CD4-positive, alpha-beta T cell treated with Interleukin-6 at 100 ng/mL for 8 hours (primary cell): ENCODE data around the gene PDIA4.
A peak's percentile ranks its signal among the peaks of the same experiment; 100 is the strongest.
"Not testable (repeated sequence)": the region's sequence is repeated elsewhere in the genome, so short reads cannot be mapped to it uniquely, and the experiment has no call there.

Experiments used
- DNase-seq: peaks from one replicate; pipeline ENCODE4 v3.0.0-alpha.2; 2020; ENCODE audit warnings: mixed read lengths, low spot score

Gene PDIA4, protein sequence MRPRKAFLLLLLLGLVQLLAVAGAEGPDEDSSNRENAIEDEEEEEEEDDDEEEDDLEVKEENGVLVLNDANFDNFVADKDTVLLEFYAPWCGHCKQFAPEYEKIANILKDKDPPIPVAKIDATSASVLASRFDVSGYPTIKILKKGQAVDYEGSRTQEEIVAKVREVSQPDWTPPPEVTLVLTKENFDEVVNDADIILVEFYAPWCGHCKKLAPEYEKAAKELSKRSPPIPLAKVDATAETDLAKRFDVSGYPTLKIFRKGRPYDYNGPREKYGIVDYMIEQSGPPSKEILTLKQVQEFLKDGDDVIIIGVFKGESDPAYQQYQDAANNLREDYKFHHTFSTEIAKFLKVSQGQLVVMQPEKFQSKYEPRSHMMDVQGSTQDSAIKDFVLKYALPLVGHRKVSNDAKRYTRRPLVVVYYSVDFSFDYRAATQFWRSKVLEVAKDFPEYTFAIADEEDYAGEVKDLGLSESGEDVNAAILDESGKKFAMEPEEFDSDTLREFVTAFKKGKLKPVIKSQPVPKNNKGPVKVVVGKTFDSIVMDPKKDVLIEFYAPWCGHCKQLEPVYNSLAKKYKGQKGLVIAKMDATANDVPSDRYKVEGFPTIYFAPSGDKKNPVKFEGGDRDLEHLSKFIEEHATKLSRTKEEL

DNA sequence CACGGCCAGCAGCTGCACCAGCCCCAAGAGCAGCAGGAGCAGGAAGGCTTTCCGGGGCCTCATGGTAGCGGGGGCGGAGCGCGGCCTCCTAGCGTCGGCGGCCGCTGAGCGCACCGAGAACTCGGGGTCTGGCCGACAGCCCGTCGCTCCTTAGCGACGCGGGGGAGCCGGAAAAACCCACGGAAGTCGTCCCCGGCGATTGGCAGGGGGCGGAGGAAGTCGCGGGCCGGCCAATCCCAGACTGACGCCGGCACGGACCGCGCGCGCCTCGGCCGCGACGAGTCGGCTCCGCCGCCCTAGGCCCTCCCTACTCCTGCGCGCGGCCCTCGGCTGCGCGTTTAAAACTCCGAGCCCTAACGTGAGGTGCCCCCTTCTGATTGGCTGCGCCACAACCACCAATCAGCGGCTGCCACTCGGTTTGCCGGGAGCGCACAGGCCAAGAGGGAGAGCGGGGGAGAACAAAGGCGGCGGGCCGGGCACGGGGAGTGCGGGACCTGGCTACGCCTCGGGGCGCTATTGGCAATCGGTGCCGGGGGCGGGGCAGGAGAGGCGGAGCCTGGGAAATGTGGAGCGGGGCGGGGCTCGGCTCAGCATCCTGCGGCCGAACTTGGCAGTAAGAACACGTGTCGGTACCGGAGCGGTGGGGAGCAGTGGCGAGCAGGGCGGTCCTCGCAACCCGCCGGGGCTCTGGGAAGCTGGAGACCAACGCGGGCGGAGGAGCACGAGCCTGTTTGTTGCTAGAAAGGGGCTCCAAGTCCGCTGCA lies at the start of gene PDIA4:
TSS of gene PDIA4 (minus strand) at position 160 of the 764 bp plus-strand sequence. CDS start at position 63, 97 bp downstream.
- DNase-seq = peak; percentile 100

DNA sequence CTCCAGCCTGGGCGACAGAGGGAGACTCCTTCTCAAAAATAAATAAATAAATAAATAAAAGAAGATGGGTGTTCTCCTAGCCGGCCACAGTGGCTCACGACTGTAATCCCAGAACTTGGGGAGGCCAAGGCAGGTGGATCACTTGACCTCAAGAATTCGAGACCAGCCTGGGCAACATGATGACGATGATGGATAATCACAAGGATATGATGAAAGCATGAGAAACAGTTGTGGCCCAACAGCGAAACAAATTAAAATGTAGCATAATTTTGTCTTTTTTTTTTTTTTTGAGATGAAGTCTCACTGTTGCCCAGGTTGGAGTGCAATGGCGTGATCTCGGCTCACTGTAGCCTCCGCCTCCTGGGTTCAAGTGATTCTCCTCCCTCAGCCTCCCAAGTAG lies 49.3 kb upstream of the PDIA4 start:
- DNase-seq = no peak

DNA sequence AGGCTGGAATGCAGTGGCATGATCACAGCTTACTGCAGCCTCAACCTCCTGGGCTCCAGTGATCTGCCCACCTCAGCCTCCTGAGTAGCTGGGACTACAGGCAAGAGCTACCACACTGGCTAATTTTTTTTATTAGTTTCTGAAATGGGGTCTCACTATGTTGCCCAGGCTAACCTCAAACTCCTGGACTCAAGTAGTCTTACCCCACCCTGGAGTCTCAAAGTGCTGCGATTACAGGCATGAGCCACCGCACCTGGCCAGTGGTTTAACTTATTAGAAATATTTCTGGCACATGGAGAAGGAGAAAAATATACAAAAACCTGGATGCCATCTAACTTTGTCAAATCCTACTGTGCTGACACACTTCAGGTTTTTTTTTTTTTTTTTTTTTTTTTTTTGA lies 47.0 kb upstream of the PDIA4 start:
- DNase-seq = no peak

DNA sequence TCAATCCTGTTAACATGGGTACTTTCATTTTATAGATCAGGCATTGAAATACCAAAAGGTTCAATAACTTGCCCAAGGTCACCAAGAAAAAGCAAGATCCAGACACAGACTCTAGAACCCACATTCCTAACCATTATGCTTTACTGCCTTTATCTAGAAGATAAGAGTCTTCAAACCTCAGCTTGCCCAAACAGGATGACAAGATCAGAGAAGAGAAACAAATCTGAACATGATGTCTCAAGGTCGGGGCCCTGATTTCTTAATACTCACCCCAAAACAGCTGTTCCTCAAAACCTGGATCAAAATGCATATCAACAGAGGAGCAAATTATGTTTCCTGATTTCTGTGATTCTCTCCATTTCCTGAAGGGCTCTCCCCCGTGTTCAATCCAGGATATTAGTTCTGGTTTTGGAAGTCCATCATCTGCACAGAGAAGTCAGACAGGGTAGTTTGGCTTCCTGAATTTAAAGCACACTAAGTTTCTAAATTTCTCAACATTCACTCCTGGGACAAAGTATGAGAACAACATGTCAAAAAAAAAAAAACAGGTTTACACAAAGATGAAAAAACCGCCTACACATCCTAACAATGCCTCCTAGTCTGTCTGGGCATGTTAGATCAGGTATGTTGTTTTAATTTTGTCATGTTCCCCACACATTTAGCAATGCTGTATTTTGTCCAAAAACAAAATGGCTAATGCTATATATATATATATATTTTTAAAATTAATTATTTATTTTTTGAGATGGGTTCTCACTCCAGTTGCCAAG lies 46.0 kb upstream of the PDIA4 start:
- no peak for DNase-seq

DNA sequence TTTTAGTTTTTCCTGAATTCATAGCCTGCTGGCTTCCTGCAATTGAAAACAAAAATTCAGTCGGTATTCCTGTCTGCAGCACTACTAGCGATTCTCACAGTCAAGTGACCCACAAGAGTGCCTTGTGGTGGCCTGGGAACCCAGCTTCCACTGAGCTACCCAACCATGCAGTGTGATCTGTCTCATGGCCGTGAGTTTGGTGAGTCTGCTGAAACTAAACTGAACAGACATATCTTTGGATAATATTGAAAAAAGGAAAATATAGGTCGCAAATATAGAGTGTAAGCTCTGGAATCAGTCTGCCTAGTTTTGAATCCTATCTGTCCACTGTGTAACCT lies 44.1 kb upstream of the PDIA4 start:
- DNase-seq = no peak

DNA sequence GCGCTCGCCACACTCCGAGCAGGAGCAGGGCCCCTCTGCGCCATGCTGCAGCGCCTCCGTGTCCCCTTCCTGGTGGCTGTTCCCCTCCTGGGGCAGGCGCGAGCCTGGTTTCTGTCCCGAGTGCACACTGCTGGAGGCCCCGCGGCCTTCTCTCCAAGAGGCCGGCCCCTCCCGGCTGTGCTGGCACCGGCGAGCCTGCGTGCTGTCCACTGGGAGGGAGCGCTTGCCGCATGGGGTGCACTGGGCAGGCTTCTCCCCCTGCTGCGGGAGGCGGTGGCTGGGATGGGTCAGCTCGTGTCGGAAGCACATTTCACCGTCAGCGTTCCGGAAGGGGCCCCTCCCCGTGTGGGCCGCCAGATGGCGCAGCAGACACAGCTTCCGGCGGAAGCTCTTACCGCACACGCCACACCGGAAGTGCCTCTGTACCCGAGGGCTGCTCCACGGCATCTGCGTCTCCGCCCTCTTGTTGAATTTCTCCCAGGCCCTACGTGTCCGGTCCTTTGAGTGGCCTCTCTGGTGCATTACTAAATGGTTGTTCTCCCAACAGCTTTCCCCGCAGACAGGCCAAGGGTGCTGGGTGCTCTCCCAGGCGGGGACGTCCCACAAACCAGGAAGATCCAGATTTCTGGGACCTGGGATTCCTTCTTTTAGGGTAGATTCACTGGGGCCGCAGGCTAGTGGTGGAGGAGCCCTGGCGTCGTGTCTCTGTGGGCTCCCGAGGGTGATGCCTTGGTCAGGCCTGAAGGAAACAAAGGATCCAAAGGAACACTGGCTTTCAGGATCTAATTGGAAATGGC lies 43.5 kb upstream of the PDIA4 start:
- peak; percentile 46 for DNase-seq

DNA sequence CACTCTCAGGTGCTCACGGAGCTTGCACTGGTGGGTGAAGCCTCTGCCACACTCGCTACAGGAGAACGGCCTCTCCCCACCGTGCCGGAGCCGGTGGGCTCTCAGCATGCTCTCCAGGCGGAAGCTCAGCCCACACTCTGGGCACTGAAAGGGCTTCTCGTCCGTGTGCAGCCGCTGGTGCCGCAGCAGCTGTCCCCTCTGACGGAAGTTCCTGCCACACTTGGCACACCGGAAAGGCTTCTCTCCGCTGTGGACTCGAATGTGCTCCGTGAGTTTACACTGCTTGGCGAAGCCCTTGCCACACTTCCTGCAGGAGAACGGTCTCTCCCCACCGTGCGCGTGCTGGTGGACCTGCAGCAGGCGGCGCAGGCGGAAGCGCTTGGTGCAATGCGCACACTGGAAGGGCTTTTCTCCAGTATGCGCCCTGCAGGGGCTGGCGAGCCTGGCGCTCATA lies 42.9 kb upstream of the PDIA4 start:
- no peak for DNase-seq

DNA sequence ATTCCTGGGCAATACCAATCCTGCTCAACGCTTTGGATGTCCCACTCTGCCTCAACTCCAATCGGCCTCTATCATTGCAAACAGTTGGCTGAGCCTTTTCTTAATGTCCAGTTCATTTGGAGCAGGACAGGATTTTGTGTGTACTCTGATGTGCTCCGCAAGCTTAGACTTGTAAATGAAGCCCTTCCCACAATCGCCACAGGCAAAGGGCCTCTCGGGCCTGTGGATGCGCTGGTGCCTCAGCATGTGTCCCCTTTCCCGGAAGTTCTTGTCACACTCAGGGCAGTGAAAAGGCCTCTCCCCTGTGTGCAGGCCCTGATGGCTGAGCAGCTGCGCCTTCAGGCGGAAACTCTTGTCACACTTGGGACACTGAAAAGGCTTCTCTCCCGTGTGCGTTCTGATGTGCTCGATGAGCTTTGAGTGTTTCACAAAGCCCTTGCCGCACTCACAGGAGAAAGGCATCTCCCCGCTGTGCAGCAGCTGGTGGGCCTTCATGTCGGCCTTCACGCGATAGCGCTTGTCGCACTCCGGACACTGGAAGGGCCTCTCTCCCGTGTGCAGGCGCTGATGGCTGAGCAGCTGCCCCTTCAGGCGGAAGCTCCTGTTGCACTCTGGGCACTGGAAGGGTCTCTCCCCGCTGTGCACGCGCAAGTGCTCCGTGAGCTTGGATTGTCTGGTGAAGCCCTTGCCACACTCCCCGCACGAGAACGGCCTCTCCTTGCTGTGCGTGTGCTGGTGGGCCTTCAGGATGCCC lies 42.2 kb upstream of the PDIA4 start:
- DNase-seq = no peak

DNA sequence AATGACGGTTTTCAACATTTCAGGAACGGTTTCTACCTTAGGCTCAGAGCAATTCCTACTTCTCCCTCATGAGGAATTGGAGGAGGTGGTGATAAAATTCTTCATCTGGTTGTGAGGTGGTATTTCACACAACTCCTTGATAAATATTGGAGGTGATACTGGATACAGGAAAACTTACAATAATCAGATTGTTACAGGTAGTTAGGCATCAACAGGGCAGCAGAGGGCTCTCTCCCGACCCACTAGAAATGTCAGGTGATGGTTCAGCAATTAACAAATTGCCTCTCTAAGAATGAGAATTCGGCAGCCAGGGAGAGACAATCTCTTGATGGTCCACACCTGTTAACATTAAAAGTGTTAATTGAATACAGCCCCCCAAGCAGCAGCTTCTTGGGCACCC lies 39.6 kb upstream of the PDIA4 start:
- DNase-seq = peak; percentile 7

DNA sequence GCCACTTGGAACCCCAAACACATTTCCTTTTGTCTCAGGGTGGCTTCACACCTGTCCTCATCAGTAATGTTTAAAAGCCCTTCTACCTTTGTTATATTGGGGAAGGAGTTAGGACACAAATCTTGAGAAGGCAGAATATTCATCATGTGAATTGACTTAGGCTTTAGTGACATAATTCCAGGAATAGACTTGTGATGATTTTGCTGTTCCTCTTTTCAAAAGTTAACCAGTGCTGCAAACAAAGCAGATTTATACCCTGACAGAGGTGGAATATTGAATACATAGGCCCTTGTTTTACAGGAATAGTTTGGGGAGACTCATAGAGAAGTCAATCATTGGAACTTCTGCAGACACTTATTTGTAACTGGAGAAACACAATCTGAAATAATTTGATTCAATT lies 35.2 kb upstream of the PDIA4 start:
- DNase-seq = no peak

DNA sequence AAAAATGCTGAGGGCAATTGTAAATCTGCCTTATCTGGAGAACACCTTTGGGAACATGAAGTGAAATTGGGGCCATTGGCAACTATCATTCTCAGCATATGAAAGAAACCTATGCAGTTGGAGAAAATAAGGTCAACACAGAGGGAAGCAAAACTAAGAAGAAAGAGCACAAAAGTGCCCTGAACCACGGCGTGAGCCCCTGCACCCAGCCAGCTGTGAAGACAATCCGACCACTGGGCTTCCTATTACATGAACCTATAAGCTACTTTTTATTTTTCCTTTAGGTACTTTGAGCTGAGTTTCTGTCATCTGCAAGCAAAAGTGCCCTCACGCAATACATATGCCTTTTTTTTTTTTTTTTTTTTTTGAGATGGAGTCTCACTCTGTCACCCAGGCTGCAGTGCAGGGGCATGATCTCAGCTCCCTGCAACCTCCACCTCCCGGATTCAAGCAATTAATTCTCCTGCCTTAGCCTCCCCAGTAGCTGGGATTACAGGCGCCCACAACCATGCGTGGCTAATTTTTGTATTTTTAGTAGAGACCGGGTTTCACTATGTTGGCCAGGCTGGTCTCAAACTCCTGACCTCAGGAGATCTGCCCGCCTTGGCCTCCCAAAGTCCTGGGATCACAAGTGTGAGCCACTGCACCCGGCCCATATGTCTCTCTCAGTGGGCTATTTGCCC lies 34.1 kb upstream of the PDIA4 start:
- DNase-seq = not testable (repeated sequence)

DNA sequence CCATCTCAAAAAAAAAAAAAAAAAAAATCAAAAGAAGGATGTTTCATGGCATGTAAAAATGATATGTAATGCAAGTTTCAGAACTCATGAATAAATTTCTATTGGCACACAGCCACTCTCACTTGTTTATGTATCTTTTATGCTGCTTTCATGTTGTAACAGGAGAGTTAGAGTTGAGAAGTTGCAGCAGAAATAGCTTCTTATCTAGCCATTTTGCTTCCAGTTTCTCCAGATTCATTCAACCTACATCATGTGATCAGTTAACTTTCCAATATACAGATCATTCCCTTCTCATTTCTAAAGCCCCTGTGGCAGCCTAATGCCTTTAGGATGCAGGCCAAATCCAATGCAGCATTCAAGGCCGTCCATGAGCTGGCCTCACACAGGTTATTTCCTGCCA lies 31.9 kb upstream of the PDIA4 start:
- DNase-seq = no peak

DNA sequence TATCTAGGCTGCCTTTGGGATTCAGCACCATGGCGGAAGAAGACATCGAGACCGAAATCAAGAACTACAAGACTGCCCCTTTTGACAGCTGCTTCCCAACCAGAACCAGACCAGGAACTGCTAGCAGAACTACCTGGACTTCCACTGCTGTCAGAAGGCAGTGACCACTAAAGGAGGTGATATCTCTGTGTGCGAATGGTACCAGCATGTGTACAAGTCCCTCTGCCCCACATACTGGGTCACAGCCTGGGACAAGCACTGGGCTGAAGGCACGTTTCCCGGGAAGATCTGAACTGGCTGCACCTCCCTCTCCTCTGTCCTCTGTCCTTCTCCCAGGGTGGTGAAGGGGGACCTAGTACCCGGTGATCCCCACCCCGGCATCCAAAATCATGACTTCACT lies 25.6 kb upstream of the PDIA4 start:
- DNase-seq = no peak

DNA sequence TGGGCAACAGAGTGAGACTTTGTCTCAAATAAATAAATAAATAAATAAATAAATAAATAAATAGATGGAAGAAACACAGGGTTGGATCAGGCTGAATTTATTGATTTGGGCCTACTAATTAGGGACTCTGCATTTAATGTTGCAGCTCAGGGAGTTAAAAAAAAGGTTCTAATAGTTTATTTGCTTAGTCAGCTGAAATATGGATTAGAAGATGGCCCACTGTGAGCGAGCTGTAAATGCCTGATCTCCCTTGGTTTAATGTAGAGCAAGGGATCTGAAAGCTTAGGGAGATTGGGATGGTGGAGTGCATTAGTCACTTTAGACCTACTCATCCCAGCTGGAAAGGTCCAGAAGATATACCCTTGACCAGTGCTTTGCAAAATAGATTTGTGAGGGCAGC lies 25.1 kb upstream of the PDIA4 start:
- no peak for DNase-seq

DNA sequence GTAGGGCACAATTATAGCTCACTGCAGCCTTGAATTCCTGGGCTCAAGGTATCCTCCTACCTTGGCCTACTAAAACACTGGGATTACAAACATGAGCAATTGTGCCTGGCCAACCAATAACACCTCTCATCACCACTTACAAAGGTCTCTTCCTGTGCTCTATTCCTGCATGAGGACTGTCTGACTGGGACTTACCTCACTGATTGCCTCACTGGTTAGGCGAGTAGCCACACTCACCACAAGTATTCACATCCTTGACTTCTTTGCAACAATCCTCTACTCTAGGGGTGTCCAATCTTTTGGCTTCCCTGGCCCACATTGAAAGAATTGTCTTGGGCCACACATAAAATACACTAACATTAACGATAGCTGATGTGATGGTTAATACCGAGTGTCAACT lies 22.6 kb upstream of the PDIA4 start:
- DNase-seq = no peak

DNA sequence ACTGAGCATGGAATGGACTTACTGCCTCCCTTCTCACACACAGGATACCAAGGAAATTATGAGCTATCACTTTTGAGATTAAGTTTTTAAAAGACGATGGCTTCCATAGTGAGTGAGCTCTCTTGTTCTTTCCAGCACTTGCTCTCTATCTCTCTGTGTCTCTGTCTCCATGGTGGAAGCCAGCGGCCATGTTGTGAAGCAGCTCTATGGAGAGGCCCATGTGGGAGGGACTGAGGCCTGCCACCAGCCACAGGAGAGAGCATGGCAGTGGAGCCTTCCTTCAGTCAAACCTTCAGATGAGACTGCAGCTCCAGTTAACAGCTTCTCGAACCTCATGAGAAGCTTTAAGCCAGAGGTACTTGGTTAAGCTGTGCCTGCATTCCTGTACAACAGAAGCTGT lies 20.5 kb upstream of the PDIA4 start:
- DNase-seq = no peak

DNA sequence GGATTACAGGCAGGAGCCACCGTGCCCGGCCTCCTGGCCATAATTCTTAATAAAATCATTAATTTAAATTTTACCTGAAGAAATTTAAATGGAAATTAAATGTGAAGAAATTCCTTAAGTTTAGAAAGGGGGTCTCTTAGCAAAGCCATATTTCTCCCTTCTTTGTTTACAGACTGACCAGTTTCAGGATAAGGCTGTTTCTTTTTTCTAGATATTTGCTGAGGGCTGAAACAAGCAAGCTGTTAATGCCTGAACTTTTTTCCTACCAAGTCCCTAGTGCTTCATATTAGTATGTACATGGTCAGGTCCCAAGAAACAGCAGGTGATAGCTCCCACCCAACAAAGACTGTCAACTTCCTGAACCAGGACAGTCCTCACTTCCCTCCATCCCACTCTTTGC lies 18.1 kb upstream of the PDIA4 start:
- DNase-seq = no peak

DNA sequence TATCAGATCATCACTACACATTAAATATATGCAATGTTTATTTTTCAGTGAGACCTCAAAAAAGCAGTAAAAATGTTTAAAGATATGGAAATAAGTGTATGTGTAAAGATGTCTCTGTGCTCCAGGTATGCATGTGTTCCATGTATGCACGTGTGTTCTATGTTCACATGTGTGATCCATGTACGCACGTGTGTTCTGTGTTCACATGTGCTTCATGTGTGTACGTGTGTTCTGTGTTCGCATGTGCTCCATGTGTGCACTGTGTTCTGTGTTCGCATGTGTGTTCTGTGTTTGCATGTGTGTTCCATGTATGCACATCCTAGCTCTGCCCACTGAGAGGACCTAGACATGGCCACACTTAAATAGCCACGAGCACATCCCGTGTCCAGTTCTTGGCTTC lies 15.6 kb upstream of the PDIA4 start:
- DNase-seq = no peak

DNA sequence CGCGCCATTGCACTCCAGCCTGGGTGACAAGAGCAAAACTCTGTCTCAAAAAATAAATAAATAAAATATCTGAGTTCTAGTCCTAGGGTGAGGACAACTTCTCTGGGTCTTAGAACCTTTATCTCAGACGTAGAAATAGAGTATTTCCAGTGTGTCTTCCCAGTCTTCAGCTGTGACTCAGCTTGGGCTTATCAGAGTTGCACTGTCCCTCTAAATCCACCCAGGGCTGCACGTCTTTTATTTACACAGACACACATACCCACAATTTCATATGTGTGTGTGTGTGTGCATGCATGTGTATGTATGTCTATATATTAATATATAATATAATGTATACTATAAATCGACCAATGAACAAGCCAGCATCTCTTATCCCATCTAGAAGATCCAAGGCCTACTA lies 13.0 kb upstream of the PDIA4 start:
- DNase-seq = no peak

DNA sequence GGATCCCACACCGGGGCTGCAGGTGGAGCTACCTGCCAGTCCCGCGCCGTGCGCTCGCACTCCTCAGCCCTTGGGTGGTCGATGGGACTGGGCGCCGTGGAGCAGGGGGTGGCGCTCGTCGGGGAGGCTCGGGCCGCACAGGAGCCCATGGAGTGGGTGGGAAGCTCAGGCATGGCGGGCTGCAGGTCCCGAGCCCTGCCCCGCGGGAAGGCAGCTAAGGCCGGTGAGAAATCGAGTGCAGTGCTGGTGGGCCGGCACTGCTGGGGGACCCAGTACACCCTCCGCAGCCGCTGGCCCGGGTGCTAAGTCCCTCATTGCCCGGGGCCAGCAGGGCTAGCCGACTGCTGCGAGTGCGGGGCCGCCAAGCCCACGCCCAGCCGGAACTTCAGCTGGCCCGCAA lies 10.3 kb upstream of the PDIA4 start:
- not testable (repeated sequence) for DNase-seq
